ENCODE results near the gene SAE1.
"Not testable (repeated sequence)": the region's sequence is repeated elsewhere in the genome, so short reads cannot be mapped to it uniquely, and the experiment has no call there.

The SAE1 gene

DNA sequence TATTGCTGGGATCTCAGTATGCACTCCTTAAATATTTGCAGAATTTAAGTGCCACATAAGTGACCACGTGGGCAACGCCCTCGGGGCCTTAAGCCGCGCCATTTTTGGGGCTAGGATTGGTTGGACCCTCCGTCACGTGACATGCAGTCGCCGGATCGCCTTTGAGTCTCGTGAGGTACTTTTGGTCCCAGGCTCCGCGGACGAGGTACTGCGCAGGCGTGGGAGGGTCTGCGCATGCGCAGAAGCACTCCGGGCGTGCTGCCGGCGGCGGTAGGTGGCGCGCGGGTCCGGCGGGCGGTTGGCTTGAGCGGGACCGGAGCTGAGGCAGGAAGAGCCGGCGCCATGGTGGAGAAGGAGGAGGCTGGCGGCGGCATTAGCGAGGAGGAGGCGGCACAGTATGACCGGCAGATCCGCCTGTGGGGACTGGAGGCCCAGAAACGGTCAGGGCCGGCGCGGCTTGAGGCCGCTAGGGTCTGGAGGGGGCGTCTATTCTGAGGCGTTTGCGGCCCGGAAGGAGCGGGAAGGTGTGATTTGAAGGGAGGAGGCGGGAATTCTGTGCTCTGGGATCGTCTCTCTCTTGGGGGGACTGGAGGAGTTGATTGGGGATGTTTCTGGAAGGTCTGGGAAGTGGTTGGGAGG is at the start of gene SAE1:
TSS of gene SAE1 (plus strand) at position 247 of the 639 bp plus-strand sequence. CDS start at position 343, 96 bp downstream.
- peak; percentile 93 for DNase-seq (ENCODE audit: low spot score)

DNA sequence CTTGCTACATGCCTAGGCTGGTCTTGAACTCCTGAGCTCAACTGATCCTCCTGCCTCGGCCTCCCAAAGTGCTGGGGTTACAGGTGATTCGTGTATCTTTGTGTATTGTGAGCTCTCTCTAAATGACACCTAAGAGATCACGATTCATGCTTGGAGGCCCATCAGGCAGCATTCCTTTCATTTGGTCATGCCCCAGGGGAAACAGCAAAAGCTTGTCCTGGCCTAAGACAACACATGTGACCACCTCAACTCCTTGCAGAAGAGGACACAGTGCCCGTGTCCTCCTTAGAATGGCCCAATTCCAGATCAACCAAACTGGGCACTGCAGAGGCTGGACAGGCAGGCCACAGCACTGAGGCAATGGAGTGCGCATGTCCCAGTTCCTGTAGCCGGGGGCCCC is 49.5 kb upstream of the SAE1 start:
- DNase-seq (ENCODE audit: low spot score), result no peak

DNA sequence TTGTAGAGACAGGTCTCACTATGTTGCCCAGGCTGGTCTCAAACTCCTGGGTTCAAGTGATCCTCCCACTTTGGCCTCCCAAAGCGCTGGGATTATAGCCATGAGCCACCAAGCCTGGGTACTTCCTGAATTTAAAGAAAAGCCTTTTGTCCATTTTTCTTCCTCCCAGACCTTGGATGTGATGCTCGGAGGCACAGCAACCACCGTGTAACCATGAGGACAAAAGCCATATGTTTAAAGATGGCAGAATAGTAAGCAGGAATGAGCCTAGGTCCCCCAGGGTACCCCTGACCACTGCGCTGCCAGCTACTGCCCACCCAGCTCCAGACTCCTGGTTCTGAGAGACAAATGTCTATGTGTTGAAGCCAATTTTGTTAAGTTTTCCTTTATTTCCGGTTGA is 48.1 kb upstream of the SAE1 start:
- no peak for DNase-seq (ENCODE audit: low spot score)

DNA sequence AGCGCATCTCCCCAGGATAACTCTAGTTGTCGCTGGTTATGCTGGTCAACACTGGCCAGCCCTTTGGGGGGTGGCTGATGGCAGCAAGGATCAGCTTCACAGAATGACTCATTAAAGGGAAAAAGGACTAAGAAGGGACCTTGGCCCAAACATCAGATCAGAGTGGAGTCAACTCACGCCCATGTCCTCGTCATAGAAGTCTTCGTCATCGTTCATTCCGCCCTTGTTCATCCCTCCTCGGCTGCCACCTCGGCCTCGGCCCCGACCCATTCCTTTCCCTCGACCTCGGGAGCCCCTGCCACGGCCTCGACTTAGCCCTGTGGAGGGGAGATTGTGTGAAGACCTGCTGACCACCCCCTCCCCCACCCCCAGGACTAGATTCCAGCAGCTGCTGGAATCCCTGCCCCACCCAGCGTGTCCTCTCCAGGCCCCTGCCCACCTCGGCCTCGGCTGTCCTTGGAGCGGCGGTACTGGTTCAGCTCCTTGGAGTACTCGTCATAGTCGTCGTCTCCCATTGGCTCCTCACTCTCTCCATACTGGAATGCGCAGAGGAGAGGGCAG is 45.7 kb upstream of the SAE1 start:
- DNase-seq (ENCODE audit: low spot score), result no peak

DNA sequence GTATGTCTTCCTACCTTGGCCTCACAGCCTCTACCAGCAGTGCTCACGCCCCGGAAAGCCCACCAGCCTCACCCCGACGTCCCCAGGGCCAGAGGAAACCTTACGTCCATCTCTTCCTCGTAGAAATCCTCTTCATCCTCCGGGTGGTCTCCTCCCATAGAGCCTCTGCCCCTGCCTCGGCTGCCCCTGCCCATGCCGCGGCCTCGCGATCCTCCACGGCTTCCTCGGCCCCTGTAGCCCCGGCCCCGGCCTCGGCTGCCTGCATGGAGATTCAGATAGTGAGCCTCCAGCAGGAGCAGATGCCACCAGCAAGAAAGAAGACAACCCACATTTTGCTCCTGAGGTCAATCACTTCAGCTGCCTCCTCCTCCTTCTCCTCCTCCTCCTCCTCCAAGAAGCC is 44.4 kb upstream of the SAE1 start:
- DNase-seq (ENCODE audit: low spot score), result no peak

DNA sequence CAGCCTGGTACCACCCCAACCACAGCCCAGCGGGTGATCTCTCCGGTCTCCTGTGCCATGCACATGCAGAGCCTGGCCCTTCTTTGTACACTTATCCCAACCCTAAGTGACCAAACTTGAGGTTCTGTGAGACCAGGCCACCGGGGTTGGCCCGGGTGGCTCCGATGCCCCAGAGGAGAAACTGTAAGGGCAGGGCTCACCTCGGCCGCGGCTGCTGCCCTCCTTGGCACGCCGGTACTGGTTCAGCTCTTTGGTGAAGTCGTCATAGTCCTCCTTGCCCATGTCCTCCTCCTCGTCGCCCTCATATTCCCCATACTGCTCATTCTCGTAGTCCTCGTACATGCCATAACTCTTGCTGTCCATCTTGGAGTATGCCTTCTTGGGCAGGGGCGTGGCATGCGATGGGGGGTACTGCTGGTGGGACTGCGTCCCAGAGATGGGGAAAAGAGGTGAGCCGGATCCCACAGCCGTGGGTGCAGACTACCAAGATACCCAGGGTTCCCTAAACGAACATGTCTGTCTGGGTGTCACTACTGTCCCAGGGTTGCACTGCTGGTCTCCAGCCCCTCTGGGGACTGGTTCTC is 40.8 kb upstream of the SAE1 start:
- no peak for DNase-seq (ENCODE audit: low spot score)

DNA sequence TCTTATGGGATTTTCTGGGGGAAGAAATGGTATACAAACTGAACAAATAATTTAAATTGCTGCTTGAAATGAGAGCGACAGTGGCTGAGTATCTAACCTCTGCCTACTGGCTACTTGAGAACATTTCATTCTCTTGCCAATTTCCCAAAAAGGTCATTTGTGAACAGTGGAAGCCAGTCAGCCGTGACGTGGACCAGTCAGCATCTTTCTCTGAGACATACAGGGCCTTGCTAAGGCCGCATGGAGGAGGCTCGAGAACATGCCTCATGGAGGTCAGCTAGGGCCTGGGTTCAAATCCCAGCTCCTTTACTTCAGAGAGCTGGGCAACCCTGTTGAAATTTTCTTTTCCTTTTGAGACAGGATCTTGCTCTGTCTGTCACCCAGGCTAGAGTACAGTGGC is 37.4 kb upstream of the SAE1 start:
- DNase-seq (ENCODE audit: low spot score), result no peak

DNA sequence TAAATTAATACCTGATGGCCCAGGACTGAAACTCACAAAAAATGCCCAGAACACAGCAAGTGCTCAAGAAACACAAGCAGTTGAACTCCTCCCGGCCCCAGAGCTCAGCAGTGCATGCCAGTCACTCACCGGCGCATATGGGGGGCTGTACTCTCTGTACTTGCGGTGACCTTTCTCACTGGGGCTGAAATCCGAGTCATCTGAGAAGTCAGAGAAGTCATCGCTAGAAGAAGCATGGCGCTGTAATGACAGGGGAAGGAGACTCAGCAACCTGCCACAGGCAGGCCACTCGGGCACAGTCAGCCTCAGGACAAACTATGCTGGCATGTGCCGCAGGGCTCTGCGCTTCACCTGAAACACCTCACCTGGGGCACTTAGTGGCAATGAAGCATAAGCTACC is 36.8 kb upstream of the SAE1 start:
- DNase-seq (ENCODE audit: low spot score), result peak; percentile 30

DNA sequence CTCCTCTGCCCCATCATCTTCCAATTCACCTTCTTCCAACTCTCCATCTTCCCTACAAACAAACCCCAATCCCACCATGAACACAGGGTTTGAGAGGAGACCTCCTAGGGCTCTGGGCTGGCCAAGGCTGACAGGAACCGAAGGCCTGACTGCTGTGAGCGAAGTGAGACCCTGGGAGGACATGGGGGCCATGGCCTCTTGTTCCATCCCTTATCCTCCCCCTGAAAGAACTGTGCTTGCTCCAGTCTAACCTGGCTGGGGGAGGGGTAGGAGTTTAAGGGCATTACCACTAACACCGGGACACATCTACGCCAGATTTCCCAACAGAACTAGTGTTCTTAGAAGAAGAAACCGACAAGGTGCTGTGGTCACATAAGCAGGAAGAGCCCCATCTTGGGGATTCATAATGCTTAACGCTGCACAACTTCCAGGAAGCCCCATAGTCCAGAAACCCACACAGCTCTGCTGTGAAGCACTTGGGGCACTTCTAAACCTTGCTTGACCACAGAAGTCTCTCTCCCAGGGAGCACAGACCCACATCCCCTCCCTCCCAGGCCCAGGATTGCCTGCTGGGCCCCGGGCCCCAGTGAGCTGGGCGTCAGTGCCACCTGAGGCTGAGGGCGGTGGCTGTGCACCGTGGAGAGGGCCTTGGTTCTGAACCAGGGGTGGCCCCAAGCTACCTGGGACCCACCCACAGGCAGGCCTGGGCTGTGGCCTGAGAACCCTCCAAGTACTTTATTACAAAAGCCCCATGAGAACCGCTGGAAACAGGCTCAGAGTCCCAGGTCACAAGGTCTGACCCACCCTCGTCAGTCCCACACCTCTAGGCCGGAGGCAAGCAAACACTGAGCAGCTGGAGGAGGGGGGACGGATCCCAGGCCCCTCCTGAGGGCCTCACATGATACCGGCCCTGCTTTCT is 35.8 kb upstream of the SAE1 start:
- DNase-seq (ENCODE audit: low spot score), result peak; percentile 58

DNA sequence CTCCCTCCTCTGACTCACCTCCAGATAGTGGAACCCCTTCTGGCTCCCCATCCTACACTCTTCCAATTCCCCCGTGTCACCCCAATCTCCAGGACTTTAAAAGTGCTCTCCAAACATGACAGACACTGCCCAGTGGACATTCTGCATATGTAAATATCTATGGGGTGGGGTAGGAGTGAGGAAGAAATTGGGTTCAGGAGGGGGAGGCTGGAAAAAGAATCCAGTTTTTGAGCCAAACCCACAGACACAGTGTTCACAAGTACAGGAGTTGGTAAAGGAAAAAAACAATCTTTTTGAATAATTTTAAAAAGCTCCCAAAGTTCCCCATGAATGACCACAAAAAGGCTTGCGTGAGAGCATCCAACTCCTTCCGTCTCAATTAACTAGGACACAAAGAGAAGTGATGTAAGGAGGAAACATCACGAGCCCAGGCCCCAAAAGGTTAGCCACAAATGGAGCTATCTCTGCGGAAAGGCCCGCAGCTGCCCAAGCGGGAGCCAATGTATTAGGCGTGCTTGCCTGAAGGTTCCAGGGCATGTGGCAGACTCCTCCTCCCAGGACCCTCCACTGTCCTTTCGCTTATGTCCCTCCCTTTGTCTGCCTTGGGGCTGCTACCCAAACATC is 35.0 kb upstream of the SAE1 start:
- no peak for DNase-seq (ENCODE audit: low spot score)

DNA sequence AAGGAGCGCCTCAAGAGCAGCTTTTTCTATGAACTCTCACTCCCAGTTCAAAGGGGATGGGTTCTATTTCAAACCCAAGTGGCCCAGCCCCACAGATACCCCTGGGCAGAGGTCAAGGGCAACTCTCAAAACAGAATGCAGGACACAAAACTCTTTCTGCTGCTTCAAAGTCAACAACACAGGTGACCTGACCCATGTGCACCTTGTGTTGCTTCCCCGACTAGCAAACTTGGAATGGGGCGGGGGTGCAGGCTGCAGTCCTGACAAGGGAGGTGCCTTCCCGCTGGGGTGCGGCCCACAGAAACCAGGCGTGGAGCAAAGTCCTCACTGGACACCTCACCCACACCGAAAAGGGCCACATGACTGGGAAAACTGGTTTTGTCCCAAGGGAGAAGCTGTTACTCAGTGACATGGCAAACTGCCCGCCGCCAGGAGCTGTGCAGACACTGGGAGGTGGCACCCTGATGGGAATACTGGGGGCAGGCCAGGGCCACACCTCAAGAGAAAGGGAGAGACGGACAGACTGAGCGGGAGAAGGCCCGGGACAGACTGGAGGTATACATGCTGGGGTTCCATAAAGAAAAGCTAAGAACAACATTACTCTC is 34.4 kb upstream of the SAE1 start:
- no peak for DNase-seq (ENCODE audit: low spot score)

DNA sequence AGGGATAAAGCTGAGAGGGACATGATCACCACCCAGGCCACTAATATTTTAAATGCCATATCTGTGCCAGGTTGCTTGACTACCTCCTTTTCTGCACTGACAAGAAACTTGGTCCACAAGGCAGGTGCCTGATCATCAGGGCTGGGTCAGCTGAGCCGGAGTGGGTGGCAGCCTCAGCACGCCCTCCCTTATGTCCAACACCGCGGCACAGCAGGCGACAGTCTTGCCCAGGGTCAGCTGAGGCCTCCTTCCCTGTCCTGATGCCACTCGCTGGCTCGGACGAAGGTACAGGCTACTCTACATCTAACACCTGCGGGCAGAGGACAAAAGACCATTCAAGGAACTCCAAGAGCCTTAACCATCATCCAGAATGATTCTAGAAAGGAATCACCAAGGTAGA is 33.9 kb upstream of the SAE1 start:
- no peak for DNase-seq (ENCODE audit: low spot score)

DNA sequence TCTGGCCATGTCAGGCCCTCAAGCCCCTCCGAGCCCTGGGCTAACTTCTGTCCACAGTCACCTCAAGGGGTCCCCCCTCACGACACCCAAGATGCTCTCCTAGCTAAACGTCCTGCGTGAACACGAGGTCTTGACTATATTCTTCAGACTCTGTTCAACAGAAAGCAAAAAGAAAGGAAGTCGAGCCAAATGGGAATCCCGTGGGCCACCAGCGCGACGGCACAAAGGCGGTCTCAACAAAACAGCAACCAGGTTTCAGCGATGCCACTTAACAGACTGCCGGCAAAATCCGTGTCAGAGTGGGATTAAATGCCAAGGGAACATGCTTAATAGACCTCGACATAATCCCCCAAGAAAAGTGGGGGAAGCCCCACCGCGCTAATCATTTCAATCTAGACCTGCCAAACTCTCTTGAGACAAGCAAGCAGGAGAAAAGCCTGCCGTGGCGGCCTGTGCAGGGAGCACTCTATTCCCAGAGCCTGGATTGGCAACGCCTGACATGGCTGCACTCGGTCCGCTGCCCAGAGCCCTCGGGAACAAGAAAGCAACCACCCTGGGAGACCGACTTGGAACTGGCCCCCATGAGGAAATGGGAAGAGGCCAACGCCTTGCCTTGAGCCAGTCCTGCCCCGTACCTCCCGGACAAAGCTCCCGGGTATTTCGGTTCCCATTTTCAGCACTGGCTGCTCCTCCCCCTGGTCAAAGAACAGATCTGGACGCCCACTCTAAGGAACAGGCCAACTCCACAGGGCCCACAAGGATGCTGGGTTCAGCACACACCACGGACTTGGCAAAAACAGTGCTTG is 33.0 kb upstream of the SAE1 start:
- no peak for DNase-seq (ENCODE audit: low spot score)

DNA sequence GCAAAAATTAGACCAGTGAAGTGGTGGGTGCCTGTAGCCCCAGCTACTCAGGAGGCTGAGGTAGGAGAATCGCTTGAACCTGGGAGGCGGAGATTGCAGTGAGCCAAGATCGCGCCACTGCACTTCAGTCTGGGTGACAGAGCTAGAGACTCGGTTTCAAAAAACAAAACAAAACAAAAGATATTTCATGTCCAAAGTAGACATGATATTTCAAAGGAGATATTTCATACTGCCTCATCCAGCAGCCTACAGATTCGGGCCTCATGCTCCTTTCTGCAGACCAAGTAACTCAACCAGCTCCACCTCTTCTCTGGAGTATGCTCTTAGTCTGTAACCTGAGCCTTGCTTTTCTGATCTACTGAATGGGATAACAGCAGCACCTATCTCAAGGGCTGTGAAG is 32.0 kb upstream of the SAE1 start:
- no peak for DNase-seq (ENCODE audit: low spot score)

DNA sequence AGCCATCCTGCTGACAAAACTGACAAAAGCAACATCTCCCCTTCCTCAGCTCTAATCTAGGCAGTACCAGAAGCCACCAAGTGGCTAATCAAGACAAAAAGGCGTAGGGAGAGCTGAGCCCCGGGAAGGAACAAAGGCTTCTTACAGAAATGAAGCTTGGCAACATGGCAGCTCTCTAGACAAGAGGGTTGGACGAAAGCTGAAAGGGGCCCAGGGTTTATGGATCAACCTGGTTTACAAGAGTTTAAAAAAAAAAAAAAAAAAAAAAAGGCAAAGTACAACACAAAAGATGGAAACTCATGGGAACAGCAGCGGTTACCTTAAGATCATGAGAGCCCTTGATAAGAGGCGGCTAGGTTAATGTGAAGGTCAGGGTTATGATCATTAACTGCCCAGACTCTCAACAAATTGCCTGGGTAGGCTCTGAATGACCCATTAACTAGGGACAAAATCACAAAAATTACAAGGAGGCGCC is 31.0 kb upstream of the SAE1 start:
- DNase-seq (ENCODE audit: low spot score), result no peak

DNA sequence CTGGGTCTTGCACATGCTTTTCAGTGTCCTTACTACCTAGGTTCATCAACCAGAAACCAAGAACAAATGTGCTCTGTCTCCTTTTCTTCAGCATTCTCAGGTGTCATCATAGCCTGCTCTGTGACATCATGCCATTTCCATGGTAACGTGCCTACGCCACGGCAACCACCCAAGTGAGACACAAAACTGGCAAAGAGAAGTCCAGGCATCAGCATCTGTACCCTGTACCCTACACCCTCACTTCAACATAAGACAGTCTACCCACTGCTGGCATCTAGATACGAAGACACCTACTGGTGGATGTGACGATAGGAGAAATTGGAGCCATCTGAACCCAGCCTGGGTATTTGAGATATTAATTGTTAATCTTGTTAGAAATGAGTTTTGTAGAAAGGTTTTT is 30.3 kb upstream of the SAE1 start:
- no peak for DNase-seq (ENCODE audit: low spot score)

DNA sequence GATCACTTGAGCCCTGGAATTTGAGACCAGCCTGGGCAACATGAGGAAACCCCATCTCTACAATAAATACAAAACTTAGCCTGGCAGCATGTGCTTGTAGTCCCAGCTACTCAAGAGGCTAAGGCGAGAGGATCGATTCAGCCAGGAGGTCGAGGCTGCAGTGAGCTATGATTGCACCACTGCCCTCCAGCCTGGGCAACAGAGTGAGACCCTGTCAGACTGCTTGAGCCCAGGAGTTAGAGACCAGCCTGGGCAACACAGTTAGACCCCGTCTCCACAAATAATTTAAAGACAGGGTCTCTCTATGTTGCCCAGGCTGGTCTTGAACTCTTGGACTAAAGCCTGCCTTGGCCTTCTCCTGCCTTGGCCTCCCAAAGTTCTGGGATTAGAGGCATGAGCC is 29.5 kb upstream of the SAE1 start:
- DNase-seq (ENCODE audit: low spot score), result not testable (repeated sequence)

DNA sequence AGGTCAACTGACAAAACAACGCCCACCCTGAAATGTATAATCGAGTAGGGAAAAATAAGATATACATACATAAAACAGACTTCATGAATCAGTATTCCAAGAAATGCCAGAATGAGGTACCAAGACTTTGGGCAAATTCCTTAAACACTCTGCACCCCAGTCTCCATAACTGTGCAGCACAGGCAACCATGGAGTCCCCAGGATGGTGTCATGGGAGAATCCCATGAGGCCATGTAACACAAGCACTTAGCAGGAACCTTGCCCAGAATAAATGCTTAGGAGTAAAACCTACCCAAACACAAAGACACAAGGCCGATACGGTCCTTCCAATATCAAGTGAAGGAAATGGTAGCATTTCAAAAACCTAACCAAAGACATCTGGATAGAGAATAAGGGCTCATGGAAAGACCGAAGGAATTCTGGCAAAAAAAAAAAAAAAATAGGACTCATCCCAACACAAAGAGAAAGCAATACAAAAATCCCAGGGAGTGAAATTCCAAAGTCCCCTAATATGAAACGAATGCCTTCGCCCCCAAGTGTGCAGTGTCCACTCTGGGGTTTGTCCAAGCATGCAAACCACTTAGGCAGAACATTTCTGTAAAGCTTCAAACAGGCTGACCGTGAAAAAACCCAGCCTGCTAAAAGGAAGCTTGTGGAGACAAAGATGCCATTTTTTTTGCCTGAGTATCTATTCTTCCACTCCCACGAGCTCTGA is 28.1 kb upstream of the SAE1 start:
- DNase-seq (ENCODE audit: low spot score), result no peak

DNA sequence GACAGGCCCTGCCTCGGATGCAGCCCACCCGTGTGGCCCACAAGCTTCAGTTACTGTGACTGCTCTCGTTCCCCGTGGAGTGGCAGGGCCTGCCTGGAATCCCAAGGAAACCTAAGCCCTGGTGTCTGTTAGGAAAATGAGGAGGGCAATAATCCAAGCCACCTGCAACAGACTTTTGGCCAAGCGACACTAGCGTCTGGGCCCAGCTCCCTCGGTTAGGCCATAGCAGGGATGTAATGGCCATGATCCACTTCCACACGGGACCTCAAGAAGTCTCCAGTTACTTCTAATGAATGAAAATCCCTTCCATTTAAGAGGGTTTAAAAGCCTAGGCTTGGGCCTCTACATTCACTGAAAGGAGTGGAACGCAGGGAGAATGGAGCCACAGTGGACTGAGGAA is 26.0 kb upstream of the SAE1 start:
- no peak for DNase-seq (ENCODE audit: low spot score)

DNA sequence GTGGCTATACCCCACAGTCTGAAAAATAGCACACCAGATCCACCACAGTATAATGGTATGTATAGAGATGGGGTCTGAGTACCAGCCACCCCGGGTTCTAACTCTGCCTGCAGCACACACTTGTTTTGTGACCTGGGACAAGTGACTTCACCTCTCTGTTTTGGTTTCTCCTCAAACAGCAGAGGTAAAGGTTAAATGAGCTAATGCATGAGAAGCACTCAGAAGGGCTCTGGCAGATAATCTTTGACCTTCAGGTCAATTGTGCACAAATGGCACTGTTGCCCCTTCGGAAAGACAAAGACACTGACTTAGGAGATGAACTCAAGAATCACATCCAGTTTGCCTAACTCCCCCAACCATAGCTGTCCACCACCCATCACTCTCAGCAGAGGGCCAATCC is 24.8 kb upstream of the SAE1 start:
- DNase-seq (ENCODE audit: low spot score), result no peak

All from CD4-positive, alpha-beta T cell treated with Interleukin-15 for 4 hours (primary cell).